ENCODE data around the gene GLT8D2. TPM values are rescaled to one million over a fixed set of nuclear protein-coding genes. Genes with fewer than 3 reads are reported as not detected.
"Not testable (repeated sequence)": the region's sequence is repeated elsewhere in the genome, so short reads cannot be mapped to it uniquely, and the experiment has no call there.

The GLT8D2 gene
- total RNA-seq, 2 experiments from 2014 or later = not detected

DNA sequence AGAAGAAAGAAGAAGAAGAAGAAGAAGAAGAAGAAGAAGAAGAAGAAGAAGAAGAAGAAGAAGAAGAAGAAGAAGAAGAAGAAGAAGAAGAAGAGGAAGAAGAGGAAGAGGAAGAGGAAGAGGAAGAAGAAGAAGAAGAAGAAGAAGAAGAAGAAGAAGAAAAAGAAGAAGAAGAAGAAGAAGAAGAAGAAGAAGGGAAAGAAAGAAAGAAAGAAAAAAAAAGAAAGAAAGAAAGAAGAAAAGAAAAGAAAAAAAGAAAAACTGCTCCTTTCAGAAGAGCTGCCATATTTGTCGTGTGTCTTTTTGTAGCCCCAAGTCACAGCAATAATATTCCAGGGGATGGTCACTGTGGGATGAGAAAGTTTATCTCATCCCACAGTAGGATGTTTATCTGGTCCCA, 28.1 kb downstream of the GLT8D2 start:
- CTCF ChIA-PET = interaction anchor here (0.7 to 1.1 kb wide), 2 partner anchors 19 to 200 kb away, joined by 3 read pairs; no protein-coding TSS in a partner anchor
- intact Hi-C loops (cut with micrococcal nuclease); DNase-seq; H3K36me3 Mint-ChIP-seq (ENCODE audit: low read depth); H3K27ac Mint-ChIP-seq; H3K4me3 Mint-ChIP-seq; H3K4me1 Mint-ChIP-seq (ENCODE audit: low read depth); H3K9me3 Mint-ChIP-seq: not testable (repeated sequence)
- H3K27me3 Mint-ChIP-seq (ENCODE audit: low read depth) = peaks cover 17% of the 10 kb centered on the region

- intact Hi-C loops (cut with micrococcal nuclease) = no loop called here
- no peak overlapping the region for H3K27ac Mint-ChIP-seq
- CTCF ChIA-PET = no interaction called here
- peaks cover 2% of the 10 kb centered on the region for H3K27me3 Mint-ChIP-seq (ENCODE audit: low read depth)
- no peaks in the 10 kb centered on the region for H3K36me3 Mint-ChIP-seq (ENCODE audit: low read depth)
- H3K4me1 Mint-ChIP-seq (ENCODE audit: low read depth) = no peaks in the 10 kb centered on the region
- H3K9me3 Mint-ChIP-seq = no peaks in the 10 kb centered on the region
- no peak overlapping the region for H3K4me3 Mint-ChIP-seq
- DNase-seq = no peak
Observed at GRCh38 chr12:104012331-104012730, 37.7 kb downstream of the GLT8D2 start.

GRCh38 chr12:104011253-104011652, 38.7 kb downstream of the GLT8D2 start:
- DNase-seq = no peak
- H3K36me3 Mint-ChIP-seq (ENCODE audit: low read depth) = no peaks in the 10 kb centered on the region
- peaks cover 2% of the 10 kb centered on the region for H3K27me3 Mint-ChIP-seq (ENCODE audit: low read depth)
- H3K27ac Mint-ChIP-seq = no peak overlapping the region
- CTCF ChIA-PET = no interaction called here
- H3K9me3 Mint-ChIP-seq = no peaks in the 10 kb centered on the region
- no peaks in the 10 kb centered on the region for H3K4me1 Mint-ChIP-seq (ENCODE audit: low read depth)
- H3K4me3 Mint-ChIP-seq = no peak overlapping the region
- intact Hi-C loops (cut with micrococcal nuclease) = no loop called here

DNA sequence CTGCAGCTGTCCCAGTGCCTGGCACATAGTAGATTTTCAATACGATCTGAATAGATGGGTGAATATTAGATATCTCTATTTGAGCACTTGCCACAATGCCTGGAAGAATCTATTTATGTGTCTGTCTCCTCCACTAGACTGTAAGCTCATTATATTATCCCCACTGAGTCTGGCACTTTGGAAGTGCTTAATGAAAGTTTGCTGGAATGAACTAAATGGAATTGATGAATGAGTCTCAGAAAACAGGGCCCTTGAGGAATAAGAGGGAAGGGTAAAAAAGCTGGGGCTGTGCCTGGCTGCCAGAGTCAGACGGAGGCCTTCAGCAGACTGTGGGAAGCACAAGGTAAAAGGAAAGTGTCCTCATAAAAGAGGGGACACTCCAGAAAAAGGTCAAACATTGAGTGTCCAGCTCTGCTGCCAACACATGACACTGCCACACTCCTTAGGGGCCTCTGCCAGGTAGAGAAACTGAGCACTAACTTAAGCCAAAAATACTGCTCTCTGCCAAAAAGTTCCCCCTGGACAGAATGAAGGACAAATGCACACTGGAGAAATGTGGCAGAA, 39.3 kb downstream of the GLT8D2 start:
- DNase-seq = no peak
- no peaks in the 10 kb centered on the region for H3K9me3 Mint-ChIP-seq
- H3K36me3 Mint-ChIP-seq (ENCODE audit: low read depth) = no peaks in the 10 kb centered on the region
- H3K4me3 Mint-ChIP-seq = no peak overlapping the region
- no peak overlapping the region for H3K27ac Mint-ChIP-seq
- peaks cover 5% of the 10 kb centered on the region for H3K27me3 Mint-ChIP-seq (ENCODE audit: low read depth)
- intact Hi-C loops (cut with micrococcal nuclease) = no loop called here
- no peaks in the 10 kb centered on the region for H3K4me1 Mint-ChIP-seq (ENCODE audit: low read depth)
- CTCF ChIA-PET = no interaction called here

- CTCF ChIA-PET = no interaction called here
- H3K4me3 Mint-ChIP-seq = no peak overlapping the region
- no peaks in the 10 kb centered on the region for H3K9me3 Mint-ChIP-seq
Observed at GRCh38 chr12:104010121-104010520, 39.9 kb downstream of the GLT8D2 start.

GRCh38 chr12:104006929-104007328, 43.1 kb downstream of the GLT8D2 start:
- H3K36me3 Mint-ChIP-seq (ENCODE audit: low read depth) = no peaks in the 10 kb centered on the region
- no peak overlapping the region for H3K4me3 Mint-ChIP-seq
- no peaks in the 10 kb centered on the region for H3K4me1 Mint-ChIP-seq (ENCODE audit: low read depth)
- H3K27ac Mint-ChIP-seq = no peak overlapping the region
- peaks cover 23% of the 10 kb centered on the region for H3K27me3 Mint-ChIP-seq (ENCODE audit: low read depth)
- H3K9me3 Mint-ChIP-seq = no peaks in the 10 kb centered on the region
- intact Hi-C loops (cut with micrococcal nuclease) = no loop called here
- no peak for DNase-seq
- CTCF ChIA-PET = interaction anchor here (1.1 kb wide), 1 partner anchor 52 kb away, joined by 3 read pairs; no protein-coding TSS in a partner anchor

More at GRCh38 chr12:104010121-104010520, 39.9 kb downstream of the GLT8D2 start:
- intact Hi-C loops (cut with micrococcal nuclease) = no loop called here
- Mint-ChIP-seq H3K36me3 (ENCODE audit: low read depth) (no peaks in the 10 kb centered on the region), H3K4me1 (ENCODE audit: low read depth) (no peaks in the 10 kb centered on the region), H3K27ac (no peak overlapping the region), H3K27me3 (ENCODE audit: low read depth) (peaks cover 9% of the 10 kb centered on the region)
- no peak for DNase-seq

- intact Hi-C loops (cut with micrococcal nuclease) = no loop called here
- H3K4me1 Mint-ChIP-seq (ENCODE audit: low read depth) = peaks cover 2% of the 10 kb centered on the region
- H3K9me3 Mint-ChIP-seq = no peaks in the 10 kb centered on the region
- H3K27me3 Mint-ChIP-seq (ENCODE audit: low read depth) = peaks cover 31% of the 10 kb centered on the region
- no peaks in the 10 kb centered on the region for H3K36me3 Mint-ChIP-seq (ENCODE audit: low read depth)
- H3K4me3 Mint-ChIP-seq = no peak overlapping the region
- CTCF ChIA-PET = interaction anchor here (2.3 kb wide), 1 partner anchor 105 kb away, joined by 5 read pairs; no protein-coding TSS in a partner anchor
- DNase-seq = no peak
- H3K27ac Mint-ChIP-seq = no peak overlapping the region
Observed at GRCh38 chr12:104003596-104003995, 46.4 kb downstream of the GLT8D2 start.

- peaks cover 2% of the 10 kb centered on the region for H3K4me1 Mint-ChIP-seq (ENCODE audit: low read depth)
- H3K9me3 Mint-ChIP-seq = no peaks in the 10 kb centered on the region
- CTCF ChIA-PET = interaction anchor here (1.4 to 2.3 kb wide), 2 partner anchors 18 to 106 kb away, joined by 3 to 5 read pairs; no protein-coding TSS in a partner anchor
- H3K27ac Mint-ChIP-seq = no peak overlapping the region
- peaks cover 31% of the 10 kb centered on the region for H3K27me3 Mint-ChIP-seq (ENCODE audit: low read depth)
- DNase-seq = no peak
- no peak overlapping the region for H3K4me3 Mint-ChIP-seq
- H3K36me3 Mint-ChIP-seq (ENCODE audit: low read depth) = no peaks in the 10 kb centered on the region
- intact Hi-C loops (cut with micrococcal nuclease) = no loop called here
Observed at GRCh38 chr12:104002686-104003085, 47.3 kb downstream of the GLT8D2 start.

DNA sequence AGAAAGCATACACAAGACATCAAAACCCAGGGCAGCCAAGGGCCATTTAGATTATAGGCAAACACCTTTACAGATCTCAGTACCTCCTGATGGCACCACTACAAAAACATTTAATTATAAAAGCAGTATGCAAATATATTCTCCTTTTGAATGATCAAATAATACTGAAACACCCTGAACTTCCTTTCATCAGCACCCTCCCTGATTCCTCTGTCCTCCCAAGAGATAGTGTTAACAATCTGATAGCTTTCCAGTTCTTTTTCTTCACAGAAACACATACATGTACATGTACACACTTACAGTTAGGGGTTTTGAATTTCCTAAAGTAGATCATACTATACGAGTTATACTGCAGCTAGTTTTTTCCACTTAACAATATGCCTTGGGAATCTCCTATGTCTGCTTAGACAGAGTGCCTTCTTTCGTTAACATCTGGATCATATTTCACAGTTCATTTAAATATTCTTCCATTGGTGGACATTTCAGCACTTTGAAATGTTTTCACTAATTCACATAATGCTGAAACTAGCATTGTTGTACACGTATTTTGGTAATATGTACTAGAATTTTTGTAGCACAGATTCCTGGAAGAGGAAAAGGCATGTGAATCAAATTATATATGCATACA, 49.1 kb downstream of the GLT8D2 start:
- Mint-ChIP-seq H3K27me3 (ENCODE audit: low read depth) (peaks cover 30% of the 10 kb centered on the region), H3K27ac (no peak overlapping the region), H3K36me3 (ENCODE audit: low read depth) (no peaks in the 10 kb centered on the region), H3K9me3 (no peaks in the 10 kb centered on the region), H3K4me1 (ENCODE audit: low read depth) (peaks cover 2% of the 10 kb centered on the region), H3K4me3 (no peak overlapping the region)
- CTCF ChIA-PET = interaction anchor here (1.0 kb wide), 1 partner anchor 108 kb away, joined by 3 read pairs; no protein-coding TSS in a partner anchor
- intact Hi-C loops (cut with micrococcal nuclease) = no loop called here
- DNase-seq = no peak

- no peak overlapping the region for H3K4me3 Mint-ChIP-seq
- no peak overlapping the region for H3K27ac Mint-ChIP-seq
- no peaks in the 10 kb centered on the region for H3K9me3 Mint-ChIP-seq
- H3K36me3 Mint-ChIP-seq (ENCODE audit: low read depth) = no peaks in the 10 kb centered on the region
- intact Hi-C loops (cut with micrococcal nuclease) = no loop called here
- DNase-seq = no peak
- H3K27me3 Mint-ChIP-seq (ENCODE audit: low read depth) = peaks cover 18% of the 10 kb centered on the region
- H3K4me1 Mint-ChIP-seq (ENCODE audit: low read depth) = peaks cover 2% of the 10 kb centered on the region
- CTCF ChIA-PET = interaction anchor here (0.7 kb wide), 1 partner anchor 10 kb away, joined by 3 read pairs; no protein-coding TSS in a partner anchor
Observed at GRCh38 chr12:103998976-103999375, 51.0 kb downstream of the GLT8D2 start.

DNA sequence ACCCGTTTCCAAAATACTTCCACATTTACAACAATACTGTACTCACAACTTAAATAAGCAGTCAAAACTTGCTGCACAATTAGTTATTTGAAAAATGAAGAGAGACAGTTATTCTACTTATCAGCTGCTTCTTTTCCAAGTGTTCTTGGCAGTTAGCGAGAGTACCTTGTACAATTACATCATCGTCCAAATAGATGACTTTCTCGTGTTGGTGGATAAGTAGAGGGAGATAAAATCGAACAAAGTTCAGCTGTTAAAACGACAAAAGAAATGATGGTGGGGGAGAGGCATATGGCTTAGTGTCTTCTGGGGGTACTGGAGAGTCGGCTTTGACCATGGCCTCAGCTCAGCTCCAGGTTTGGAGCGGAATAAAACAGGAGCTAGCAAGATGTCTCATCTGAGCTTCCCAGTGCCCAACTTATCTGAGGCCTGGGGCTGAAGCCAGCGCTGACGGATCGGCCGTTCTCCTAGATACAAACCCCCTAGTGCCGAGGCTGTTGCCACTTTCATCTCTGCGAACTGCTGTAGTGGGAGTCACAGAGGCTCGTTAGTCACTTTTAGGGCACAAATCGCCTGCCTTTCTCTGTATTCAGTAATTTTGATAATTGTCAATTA, 52.6 kb downstream of the GLT8D2 start:
- H3K27ac Mint-ChIP-seq = no peak overlapping the region
- no peak for DNase-seq
- no peaks in the 10 kb centered on the region for H3K9me3 Mint-ChIP-seq
- H3K36me3 Mint-ChIP-seq (ENCODE audit: low read depth) = no peaks in the 10 kb centered on the region
- H3K4me1 Mint-ChIP-seq (ENCODE audit: low read depth) = peaks cover 2% of the 10 kb centered on the region
- intact Hi-C loops (cut with micrococcal nuclease) = no loop called here
- no peak overlapping the region for H3K4me3 Mint-ChIP-seq
- CTCF ChIA-PET = interaction anchor here (0.7 kb wide), 1 partner anchor 111 kb away, joined by 5 read pairs; no protein-coding TSS in a partner anchor
- H3K27me3 Mint-ChIP-seq (ENCODE audit: low read depth) = peaks cover 9% of the 10 kb centered on the region

- Mint-ChIP-seq H3K4me1 (ENCODE audit: low read depth) (peaks cover 2% of the 10 kb centered on the region), H3K9me3 (no peaks in the 10 kb centered on the region), H3K36me3 (ENCODE audit: low read depth) (no peaks in the 10 kb centered on the region), H3K4me3 (no peak overlapping the region), H3K27me3 (ENCODE audit: low read depth) (peaks cover 9% of the 10 kb centered on the region), H3K27ac (no peak overlapping the region)
- intact Hi-C loops (cut with micrococcal nuclease) = no loop called here
- no peak for DNase-seq
- CTCF ChIA-PET = interaction anchor here (1.2 kb wide), 1 partner anchor 118 kb away, joined by 4 read pairs; no protein-coding TSS in a partner anchor
Observed at GRCh38 chr12:103996595-103996994, 53.4 kb downstream of the GLT8D2 start.

Data from activated naive CD4-positive, alpha-beta T cell treated with anti-CD3 and anti-CD28 coated beads for 36 hours (primary cell).